HG03097 (cell line): ENCODE measurements around the gene AMER3.

Experiments used
- ATAC-seq: cut with Tn5 transposase; IDR thresholded peaks from one replicate; pipeline ENCODE4 v1.9.1; 2021; ENCODE audit not compliant: unreplicated experiment, low FRiP score

Gene AMER3

GRCh38 chr2:130769343-130769907 lies 14.1 kb downstream of the AMER3 start:
- ATAC-seq: no peak

- ATAC-seq: no peak
These were observed 21.2 kb downstream of the AMER3 start for GRCh38 chr2:130776550-130776949.

GRCh38 chr2:130778781-130779180 lies 23.4 kb downstream of the AMER3 start:
- no peak for ATAC-seq

GRCh38 chr2:130785466-130786055 lies 30.2 kb downstream of the AMER3 start:
- no peak for ATAC-seq

- no peak for ATAC-seq
These were observed 30.7 kb downstream of the AMER3 start for GRCh38 chr2:130786076-130786475.

- no peak for ATAC-seq
These were observed 32.5 kb downstream of the AMER3 start for GRCh38 chr2:130787841-130788240.

- no peak for ATAC-seq
These were observed 35.0 kb downstream of the AMER3 start for GRCh38 chr2:130790312-130790711.

- no peak for ATAC-seq
These were observed 35.7 kb downstream of the AMER3 start for GRCh38 chr2:130790804-130791616.

- no peak for ATAC-seq
These were observed 36.2 kb downstream of the AMER3 start for GRCh38 chr2:130791617-130791939.

GRCh38 chr2:130795431-130795830 lies 40.1 kb downstream of the AMER3 start:
- ATAC-seq: no peak

- ATAC-seq: no peak
These were observed 41.0 kb downstream of the AMER3 start for GRCh38 chr2:130796290-130796689.

- peak; percentile 93 for ATAC-seq
These were observed 42.4 kb downstream of the AMER3 start for GRCh38 chr2:130797493-130798435.

GRCh38 chr2:130798472-130799218 lies 43.3 kb downstream of the AMER3 start:
- ATAC-seq: no peak

GRCh38 chr2:130799295-130799694 lies 44.0 kb downstream of the AMER3 start:
- ATAC-seq: no peak

GRCh38 chr2:130805613-130806012 lies 50.3 kb downstream of the AMER3 start:
- ATAC-seq: no peak

- ATAC-seq: no peak
These were observed 51.0 kb downstream of the AMER3 start for GRCh38 chr2:130806370-130806769.

GRCh38 chr2:130807659-130808385 lies 52.5 kb downstream of the AMER3 start:
- no peak for ATAC-seq

GRCh38 chr2:130808482-130809268 lies 53.3 kb downstream of the AMER3 start:
- no peak for ATAC-seq

- no peak for ATAC-seq
These were observed 55.1 kb downstream of the AMER3 start for GRCh38 chr2:130810490-130810889.
